ENCODE results near the gene LONRF3.

DNA sequence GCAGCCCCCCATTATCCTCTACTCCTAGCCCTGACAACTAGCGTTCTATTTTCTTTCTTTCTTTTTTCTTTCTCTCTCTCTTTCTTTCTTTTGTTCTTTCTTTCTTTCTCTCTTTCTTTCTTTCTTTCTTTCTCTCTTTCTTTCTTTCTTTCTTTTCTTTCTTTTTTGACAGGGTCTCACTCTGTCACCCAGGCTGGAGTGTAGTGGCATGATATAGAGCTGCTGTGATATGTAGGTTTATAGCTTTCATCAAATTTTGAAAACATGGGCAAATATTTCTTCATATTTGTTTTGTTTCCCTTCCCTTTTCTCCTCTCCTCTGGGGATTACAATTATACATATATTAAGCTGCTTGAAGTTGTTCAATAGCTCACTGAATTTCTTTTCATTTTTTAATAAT is 39.1 kb upstream of the LONRF3 start:
- no peak for TF ChIP-seq POLR2A (IDR thresholded peaks at IDR 0.05)
- TF ChIP-seq, protein P1, sequence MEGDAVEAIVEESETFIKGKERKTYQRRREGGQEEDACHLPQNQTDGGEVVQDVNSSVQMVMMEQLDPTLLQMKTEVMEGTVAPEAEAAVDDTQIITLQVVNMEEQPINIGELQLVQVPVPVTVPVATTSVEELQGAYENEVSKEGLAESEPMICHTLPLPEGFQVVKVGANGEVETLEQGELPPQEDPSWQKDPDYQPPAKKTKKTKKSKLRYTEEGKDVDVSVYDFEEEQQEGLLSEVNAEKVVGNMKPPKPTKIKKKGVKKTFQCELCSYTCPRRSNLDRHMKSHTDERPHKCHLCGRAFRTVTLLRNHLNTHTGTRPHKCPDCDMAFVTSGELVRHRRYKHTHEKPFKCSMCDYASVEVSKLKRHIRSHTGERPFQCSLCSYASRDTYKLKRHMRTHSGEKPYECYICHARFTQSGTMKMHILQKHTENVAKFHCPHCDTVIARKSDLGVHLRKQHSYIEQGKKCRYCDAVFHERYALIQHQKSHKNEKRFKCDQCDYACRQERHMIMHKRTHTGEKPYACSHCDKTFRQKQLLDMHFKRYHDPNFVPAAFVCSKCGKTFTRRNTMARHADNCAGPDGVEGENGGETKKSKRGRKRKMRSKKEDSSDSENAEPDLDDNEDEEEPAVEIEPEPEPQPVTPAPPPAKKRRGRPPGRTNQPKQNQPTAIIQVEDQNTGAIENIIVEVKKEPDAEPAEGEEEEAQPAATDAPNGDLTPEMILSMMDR (IDR thresholded peaks at IDR 0.05): no peak

Measured in body of pancreas (tissue), 4 donors.